Bladder microvascular endothelial cell (primary cell): ENCODE data around the gene GKN1. TPM values are rescaled to one million over a fixed set of nuclear protein-coding genes. Genes with fewer than 3 reads are reported as not detected.

Experiments used
- total RNA-seq: library from RNA; depleted of rRNA; stranded (reverse); fragments of >200 nt; gene quantifications from 2 replicates; pipeline ENCODE4 v1.2.3, GENCODE V29; 2014

Gene GKN1, protein sequence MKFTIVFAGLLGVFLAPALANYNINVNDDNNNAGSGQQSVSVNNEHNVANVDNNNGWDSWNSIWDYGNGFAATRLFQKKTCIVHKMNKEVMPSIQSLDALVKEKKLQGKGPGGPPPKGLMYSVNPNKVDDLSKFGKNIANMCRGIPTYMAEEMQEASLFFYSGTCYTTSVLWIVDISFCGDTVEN
- total RNA-seq, result not detected in 2 replicates

DNA sequence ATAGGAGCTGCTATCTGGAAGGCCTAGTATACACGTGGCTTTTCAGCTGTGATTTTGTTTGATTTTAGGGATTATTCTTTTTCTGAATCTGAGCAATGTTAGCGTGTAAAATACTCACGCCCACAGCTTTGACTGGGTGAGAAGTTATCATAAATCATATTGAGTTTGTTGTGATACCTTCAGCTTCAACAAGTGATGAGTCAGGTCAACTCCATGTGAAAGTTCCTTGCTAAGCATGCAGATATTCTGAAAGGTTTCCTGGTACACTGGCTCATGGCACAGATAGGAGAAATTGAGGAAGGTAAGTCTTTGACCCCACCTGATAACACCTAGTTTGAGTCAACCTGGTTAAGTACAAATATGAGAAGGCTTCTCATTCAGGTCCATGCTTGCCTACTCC is at the start of gene GKN1:
Gene GKN1, plus strand, starts transcription at position 386 of the 400 bp plus-strand sequence. CDS start 42 bp downstream, outside the sequence.

DNA sequence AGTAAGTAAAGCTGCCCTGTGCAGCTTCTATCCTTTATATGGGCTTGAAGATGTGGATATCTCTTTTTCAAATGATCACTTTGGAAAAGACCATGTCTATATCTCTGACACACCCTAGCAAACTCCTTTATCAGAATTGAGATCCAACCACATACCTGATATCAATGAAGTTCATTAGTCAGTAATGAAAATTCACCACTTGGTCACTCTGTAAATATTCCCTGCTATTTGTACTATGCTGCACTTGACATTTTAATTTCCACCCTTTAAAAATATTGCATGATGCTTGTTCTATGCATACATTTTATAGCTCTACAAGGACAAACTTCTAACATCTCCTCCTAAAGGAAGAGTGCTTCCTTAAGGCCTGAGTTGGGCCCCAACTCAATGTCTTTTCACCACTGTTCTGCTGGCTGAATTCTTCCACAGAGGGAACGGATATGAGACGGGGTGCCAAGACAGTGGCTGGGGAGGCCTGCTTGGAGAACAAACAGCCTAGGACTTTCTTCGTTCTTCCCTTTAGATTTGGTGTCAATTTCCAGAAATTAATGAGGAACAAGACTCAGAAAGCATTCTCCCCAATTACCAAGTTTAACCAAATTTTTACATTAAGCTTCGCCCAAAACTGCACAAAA is 21.4 kb upstream of the GKN1 start, which contains the start of gene GKN2:
Gene GKN2, minus strand, starts transcription at position 7 of the 635 bp plus-strand sequence. CDS start 32 bp downstream, outside the sequence.

DNA sequence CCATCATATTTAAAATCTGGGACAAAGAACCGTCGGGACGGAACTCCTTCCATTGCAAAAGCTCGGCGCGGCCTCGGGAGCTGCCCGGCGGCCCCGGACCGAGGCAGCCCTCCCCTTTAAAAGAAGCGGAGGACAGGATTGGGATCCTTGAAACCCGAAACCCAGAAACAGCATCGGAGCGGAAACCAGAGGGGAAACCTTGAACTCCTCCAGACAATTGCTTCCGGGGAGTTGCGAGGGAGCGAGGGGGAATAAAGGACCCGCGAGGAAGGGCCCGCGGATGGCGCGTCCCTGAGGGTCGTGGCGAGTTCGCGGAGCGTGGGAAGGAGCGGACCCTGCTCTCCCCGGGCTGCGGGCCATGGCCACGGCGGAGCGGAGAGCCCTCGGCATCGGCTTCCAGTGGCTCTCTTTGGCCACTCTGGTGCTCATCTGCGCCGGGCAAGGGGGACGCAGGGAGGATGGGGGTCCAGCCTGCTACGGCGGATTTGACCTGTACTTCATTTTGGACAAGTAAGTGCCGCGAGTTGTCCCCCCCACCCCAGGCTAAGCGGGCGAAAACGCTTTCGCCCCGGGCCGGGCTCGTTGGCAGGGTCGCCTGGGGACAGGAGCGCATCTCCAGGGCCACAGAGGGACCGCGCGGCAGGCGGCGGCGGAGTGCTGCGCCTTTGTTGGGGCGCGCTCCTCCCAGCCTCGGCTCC is 38.9 kb downstream of the GKN1 start, which contains the start of gene ANTXR1:
Gene ANTXR1, plus strand, starts transcription at position 38 of the 698 bp plus-strand sequence. Its CDS starts 321 bp downstream, at position 359.

Other genes with a start within 250 kb of the GKN1 start
- gene ARHGAP25, start 239.8 kb upstream of the GKN1 start, total RNA-seq, result 10.4 and 11.7 TPM in 2 replicates
- gene BMP10, start 103.2 kb upstream of the GKN1 start, total RNA-seq, result not detected in 2 replicates
- gene GKN2, start 21.7 kb upstream of the GKN1 start, total RNA-seq, result not detected in 2 replicates
- 1.1 and 1.4 TPM in 2 replicates for gene ANTXR1, start 38.5 kb downstream of the GKN1 start, total RNA-seq